WTC11 (cell line): Measurements from ENCODE around the gene YTHDF1. TPM values are rescaled to one million over a fixed set of nuclear protein-coding genes. Genes with fewer than 3 reads are reported as not detected.

ENCODE experiments used
- ATAC-seq: fragments of 200-7000 bp; cut with Tn5 transposase; 2 replicates; pipeline ENCODE4 v1.10.0; 2021; ENCODE audit warnings: mild to moderate bottlenecking, moderate library complexity
- CTCF ChIA-PET: fragments of 300-600 bp; sonication (Branson Sonifier 250); formaldehyde crosslinking; loops from one replicate; lab custom pipeline; 2021; ENCODE audit warnings: antibody characterized with exemption; lab: Charles Lee
- POLR2A ChIA-PET: fragments of 350-600 bp; sonication (Branson Sonifier 250); formaldehyde crosslinking; loops from one replicate; lab custom pipeline; 2021; ENCODE audit warnings: antibody characterized with exemption; lab: Charles Lee
- DNase-seq: peaks from one replicate; pipeline ENCODE4 v3.0.0; 2021; ENCODE audit warnings: low spot score
- H3K27ac Mint-ChIP-seq: 2 replicates; pipeline ENCODE4 v1.8.0; 2021; ENCODE audit warnings: mixed read lengths
- H3K27me3 Mint-ChIP-seq: 2 replicates; pipeline ENCODE4 v1.8.0; 2021; ENCODE audit warnings: low read depth, mild to moderate bottlenecking, moderate library complexity, mixed read lengths
- H3K36me3 Mint-ChIP-seq: 2 replicates; pipeline ENCODE4 v1.8.0; 2021; ENCODE audit warnings: mixed read lengths
- H3K4me1 Mint-ChIP-seq: 2 replicates; pipeline ENCODE4 v1.8.0; 2022; ENCODE audit warnings: mixed read lengths
- H3K4me3 Mint-ChIP-seq: 2 replicates; pipeline ENCODE4 v1.8.0; 2021; ENCODE audit warnings: mild to moderate bottlenecking, moderate library complexity, mixed read lengths
- H3K9me3 Mint-ChIP-seq: 2 replicates; pipeline ENCODE4 v1.8.0; 2021; ENCODE audit warnings: mixed read lengths
- CREB1 ChIP-seq: sonication (generic); formaldehyde crosslinking; IDR thresholded peaks from 2 replicates; pipeline ENCODE4 v1.8.0; 2023; ENCODE audit warnings: mild to moderate bottlenecking, missing genetic modification reagents
- EMX1 ChIP-seq: fragments of 250-450 bp; sonication (Bioruptor Pico); IDR thresholded peaks from 2 replicates; pipeline ENCODE4 v1.8.0; 2021; ENCODE audit warnings: mild to moderate bottlenecking
- ETV6 ChIP-seq: sonication (generic); formaldehyde crosslinking; IDR thresholded peaks from 2 replicates; pipeline ENCODE4 v1.8.1; 2022; ENCODE audit warnings: mild to moderate bottlenecking, missing genetic modification reagents
- JAZF1 ChIP-seq: fragments of 250-450 bp; sonication (Bioruptor Pico); IDR thresholded peaks from 2 replicates; pipeline ENCODE4 v1.9.0; 2021; ENCODE audit warnings: moderate library complexity, mild to moderate bottlenecking, inconsistent platforms
- JUN ChIP-seq: sonication (generic); formaldehyde crosslinking; IDR thresholded peaks from 2 replicates; pipeline ENCODE4 v1.8.0; 2023; ENCODE audit warnings: mild to moderate bottlenecking, missing genetic modification reagents
- NR3C1 ChIP-seq: sonication (generic); formaldehyde crosslinking; conservative IDR thresholded peaks from 2 replicates; pipeline ENCODE4 v1.8.1; 2023; ENCODE audit warnings: low read depth, mild to moderate bottlenecking, missing genetic modification reagents
- RELA ChIP-seq: sonication (generic); formaldehyde crosslinking; IDR thresholded peaks from 2 replicates; pipeline ENCODE4 v1.8.1; 2022; ENCODE audit warnings: missing genetic modification reagents, mild to moderate bottlenecking, borderline replicate concordance
- TEAD4 ChIP-seq: sonication (generic); formaldehyde crosslinking; IDR thresholded peaks from 2 replicates; pipeline ENCODE4 v1.8.0; 2022; ENCODE audit warnings: mild to moderate bottlenecking, missing genetic modification reagents
- ZNF263 ChIP-seq: sonication (generic); formaldehyde crosslinking; IDR thresholded peaks from 2 replicates; pipeline ENCODE4 v1.8.1; 2022; ENCODE audit warnings: low read depth, mild to moderate bottlenecking, moderate library complexity, missing genetic modification reagents
- ZNF416 ChIP-seq: fragments of 250-450 bp; sonication (Bioruptor Pico); IDR thresholded peaks from 2 replicates; pipeline ENCODE4 v1.9.0; 2021; ENCODE audit warnings: mild to moderate bottlenecking, inconsistent platforms
- total RNA-seq: library from RNA; stranded (reverse); gene quantifications from 3 replicates; pipeline ENCODE4 v1.2.3, GENCODE V29; 2021
- TF ChIP-seq, protein P1 (sequence below): sonication (generic); formaldehyde crosslinking; IDR thresholded peaks from 2 replicates; pipeline ENCODE4 v1.8.0; 2023; ENCODE audit warnings: mild to moderate bottlenecking, missing genetic modification reagents
- TF ChIP-seq, protein P2 (sequence below): sonication (generic); formaldehyde crosslinking; IDR thresholded peaks from 2 replicates; pipeline ENCODE4 v1.8.0; 2022; ENCODE audit warnings: missing genetic modification reagents
- TF ChIP-seq, protein P3 (sequence below): sonication (generic); formaldehyde crosslinking; conservative IDR thresholded peaks from 2 replicates; pipeline ENCODE4 v1.8.1; 2022; ENCODE audit warnings: mild to moderate bottlenecking, missing genetic modification reagents
- TF ChIP-seq, protein P4 (sequence below): sonication (generic); formaldehyde crosslinking; IDR thresholded peaks from 2 replicates; pipeline ENCODE4 v1.8.1; 2022; ENCODE audit warnings: missing genetic modification reagents, borderline replicate concordance
- TF ChIP-seq, protein P5 (sequence below): fragments of 250-450 bp; sonication (Bioruptor Pico); IDR thresholded peaks from 2 replicates; pipeline ENCODE4 v1.9.0; 2021; ENCODE audit warnings: moderate library complexity, mild to moderate bottlenecking, inconsistent platforms, borderline replicate concordance
- TF ChIP-seq, protein P6 (sequence below): sonication (generic); formaldehyde crosslinking; IDR thresholded peaks from 2 replicates; pipeline ENCODE4 v1.8.1; 2022; ENCODE audit warnings: low read depth, missing genetic modification reagents, borderline replicate concordance

The YTHDF1 gene
- total RNA-seq, 1 experiment from 2014 or later = 61.3 TPM

DNA sequence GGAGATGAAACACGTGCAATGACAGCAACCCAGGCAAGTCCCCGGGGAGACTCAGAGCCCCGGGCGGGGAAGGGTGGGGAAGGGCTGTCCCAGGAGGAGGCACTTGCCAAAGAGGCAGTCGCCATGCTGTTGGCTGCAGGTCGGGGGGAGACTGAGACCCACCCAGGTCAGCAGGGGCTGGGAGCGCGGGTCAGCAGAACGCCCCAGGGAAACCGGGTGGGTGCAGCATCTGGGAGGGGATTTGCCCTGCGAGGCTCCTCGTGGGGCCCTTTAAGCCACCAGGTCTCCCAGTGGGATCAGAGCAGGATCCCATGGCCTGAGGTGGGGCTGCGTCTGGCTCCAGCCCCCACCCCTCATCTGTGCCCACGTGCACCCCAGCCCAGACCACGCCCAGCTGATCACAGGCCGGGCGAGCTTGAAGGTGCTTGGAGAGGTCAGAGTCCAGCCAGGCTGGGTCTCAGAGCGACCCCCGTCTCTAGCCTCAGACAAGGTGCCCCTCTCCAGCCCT, 65.5 kb downstream of the YTHDF1 start (continued):
- TF ChIP-seq, protein P1, sequence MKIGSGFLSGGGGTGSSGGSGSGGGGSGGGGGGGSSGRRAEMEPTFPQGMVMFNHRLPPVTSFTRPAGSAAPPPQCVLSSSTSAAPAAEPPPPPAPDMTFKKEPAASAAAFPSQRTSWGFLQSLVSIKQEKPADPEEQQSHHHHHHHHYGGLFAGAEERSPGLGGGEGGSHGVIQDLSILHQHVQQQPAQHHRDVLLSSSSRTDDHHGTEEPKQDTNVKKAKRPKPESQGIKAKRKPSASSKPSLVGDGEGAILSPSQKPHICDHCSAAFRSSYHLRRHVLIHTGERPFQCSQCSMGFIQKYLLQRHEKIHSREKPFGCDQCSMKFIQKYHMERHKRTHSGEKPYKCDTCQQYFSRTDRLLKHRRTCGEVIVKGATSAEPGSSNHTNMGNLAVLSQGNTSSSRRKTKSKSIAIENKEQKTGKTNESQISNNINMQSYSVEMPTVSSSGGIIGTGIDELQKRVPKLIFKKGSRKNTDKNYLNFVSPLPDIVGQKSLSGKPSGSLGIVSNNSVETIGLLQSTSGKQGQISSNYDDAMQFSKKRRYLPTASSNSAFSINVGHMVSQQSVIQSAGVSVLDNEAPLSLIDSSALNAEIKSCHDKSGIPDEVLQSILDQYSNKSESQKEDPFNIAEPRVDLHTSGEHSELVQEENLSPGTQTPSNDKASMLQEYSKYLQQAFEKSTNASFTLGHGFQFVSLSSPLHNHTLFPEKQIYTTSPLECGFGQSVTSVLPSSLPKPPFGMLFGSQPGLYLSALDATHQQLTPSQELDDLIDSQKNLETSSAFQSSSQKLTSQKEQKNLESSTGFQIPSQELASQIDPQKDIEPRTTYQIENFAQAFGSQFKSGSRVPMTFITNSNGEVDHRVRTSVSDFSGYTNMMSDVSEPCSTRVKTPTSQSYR = no peak
- TF ChIP-seq, protein P2, sequence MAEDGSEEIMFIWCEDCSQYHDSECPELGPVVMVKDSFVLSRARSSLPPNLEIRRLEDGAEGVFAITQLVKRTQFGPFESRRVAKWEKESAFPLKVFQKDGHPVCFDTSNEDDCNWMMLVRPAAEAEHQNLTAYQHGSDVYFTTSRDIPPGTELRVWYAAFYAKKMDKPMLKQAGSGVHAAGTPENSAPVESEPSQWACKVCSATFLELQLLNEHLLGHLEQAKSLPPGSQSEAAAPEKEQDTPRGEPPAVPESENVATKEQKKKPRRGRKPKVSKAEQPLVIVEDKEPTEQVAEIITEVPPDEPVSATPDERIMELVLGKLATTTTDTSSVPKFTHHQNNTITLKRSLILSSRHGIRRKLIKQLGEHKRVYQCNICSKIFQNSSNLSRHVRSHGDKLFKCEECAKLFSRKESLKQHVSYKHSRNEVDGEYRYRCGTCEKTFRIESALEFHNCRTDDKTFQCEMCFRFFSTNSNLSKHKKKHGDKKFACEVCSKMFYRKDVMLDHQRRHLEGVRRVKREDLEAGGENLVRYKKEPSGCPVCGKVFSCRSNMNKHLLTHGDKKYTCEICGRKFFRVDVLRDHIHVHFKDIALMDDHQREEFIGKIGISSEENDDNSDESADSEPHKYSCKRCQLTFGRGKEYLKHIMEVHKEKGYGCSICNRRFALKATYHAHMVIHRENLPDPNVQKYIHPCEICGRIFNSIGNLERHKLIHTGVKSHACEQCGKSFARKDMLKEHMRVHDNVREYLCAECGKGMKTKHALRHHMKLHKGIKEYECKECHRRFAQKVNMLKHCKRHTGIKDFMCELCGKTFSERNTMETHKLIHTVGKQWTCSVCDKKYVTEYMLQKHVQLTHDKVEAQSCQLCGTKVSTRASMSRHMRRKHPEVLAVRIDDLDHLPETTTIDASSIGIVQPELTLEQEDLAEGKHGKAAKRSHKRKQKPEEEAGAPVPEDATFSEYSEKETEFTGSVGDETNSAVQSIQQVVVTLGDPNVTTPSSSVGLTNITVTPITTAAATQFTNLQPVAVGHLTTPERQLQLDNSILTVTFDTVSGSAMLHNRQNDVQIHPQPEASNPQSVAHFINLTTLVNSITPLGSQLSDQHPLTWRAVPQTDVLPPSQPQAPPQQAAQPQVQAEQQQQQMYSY (CRISPR knock-in tag) = no peak
- TF ChIP-seq, protein P3, sequence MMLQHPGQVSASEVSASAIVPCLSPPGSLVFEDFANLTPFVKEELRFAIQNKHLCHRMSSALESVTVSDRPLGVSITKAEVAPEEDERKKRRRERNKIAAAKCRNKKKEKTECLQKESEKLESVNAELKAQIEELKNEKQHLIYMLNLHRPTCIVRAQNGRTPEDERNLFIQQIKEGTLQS (CRISPR knock-in tag) = no peak
- TF ChIP-seq, protein P4, sequence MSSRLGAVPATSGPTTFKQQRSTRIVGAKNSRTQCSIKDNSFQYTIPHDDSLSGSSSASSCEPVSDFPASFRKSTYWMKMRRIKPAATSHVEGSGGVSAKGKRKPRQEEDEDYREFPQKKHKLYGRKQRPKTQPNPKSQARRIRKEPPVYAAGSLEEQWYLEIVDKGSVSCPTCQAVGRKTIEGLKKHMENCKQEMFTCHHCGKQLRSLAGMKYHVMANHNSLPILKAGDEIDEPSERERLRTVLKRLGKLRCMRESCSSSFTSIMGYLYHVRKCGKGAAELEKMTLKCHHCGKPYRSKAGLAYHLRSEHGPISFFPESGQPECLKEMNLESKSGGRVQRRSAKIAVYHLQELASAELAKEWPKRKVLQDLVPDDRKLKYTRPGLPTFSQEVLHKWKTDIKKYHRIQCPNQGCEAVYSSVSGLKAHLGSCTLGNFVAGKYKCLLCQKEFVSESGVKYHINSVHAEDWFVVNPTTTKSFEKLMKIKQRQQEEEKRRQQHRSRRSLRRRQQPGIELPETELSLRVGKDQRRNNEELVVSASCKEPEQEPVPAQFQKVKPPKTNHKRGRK (CRISPR knock-in tag) = no peak
- TF ChIP-seq NR3C1 (CRISPR knock-in tag) = no peak

DNA sequence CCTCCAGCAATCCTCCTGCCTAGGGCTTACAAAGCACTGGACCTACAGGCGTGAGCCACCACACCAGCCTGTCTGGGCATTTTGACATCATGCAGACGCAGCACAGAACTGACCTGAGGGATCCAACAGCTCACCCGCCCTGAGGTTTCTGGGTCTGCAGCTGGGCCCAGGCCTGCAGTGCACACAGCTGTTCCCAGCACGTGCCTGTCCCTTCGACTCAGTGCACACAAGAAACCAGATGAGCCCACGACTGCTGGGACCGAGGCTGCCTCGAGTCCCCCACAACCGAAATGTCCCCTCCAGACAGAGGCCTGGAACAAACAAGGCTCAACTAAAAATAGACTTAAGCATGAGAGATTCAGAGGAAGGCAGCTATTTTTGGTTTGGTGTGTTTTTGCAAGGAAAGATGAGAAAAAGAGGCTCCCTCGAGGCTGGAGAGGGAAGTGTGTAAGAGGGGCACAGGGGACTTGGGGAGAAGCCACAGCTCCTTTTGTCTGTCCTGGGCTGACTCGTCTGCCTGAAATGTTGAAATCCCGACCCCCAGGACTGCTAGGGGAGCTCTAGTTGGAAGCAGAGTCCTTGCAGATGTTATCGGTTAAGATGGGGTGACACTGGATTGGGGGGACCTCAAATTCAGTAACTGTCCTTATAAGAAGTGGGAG, 66.3 kb downstream of the YTHDF1 start:
- ATAC-seq (no peak), DNase-seq (no peak)
- Mint-ChIP-seq H3K27ac (no peak overlapping the region), H3K27me3 (peaks cover 8% of the 10 kb centered on the region), H3K36me3 (peaks cover 14% of the 10 kb centered on the region), H3K9me3 (peaks cover 30% of the 10 kb centered on the region), H3K4me3 (no peak overlapping the region), H3K4me1 (no peaks in the 10 kb centered on the region)
- TF ChIP-seq TEAD4 (no peak), ZNF263 (CRISPR knock-in tag) (no peak), ETV6 (CRISPR knock-in tag) (no peak), CREB1 (CRISPR knock-in tag) (no peak), EMX1 (CRISPR knock-in tag) (no peak), ZNF416 (CRISPR knock-in tag) (no peak), JAZF1 (no peak), JUN (CRISPR knock-in tag) (no peak), RELA (no peak)
- TF ChIP-seq, protein P5, sequence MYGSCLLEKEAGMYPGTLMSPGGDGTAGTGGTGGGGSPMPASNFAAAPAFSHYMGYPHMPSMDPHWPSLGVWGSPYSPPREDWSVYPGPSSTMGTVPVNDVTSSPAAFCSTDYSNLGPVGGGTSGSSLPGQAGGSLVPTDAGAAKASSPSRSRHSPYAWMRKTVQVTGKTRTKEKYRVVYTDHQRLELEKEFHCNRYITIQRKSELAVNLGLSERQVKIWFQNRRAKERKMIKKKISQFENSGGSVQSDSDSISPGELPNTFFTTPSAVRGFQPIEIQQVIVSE (CRISPR knock-in tag) = no peak
- TF ChIP-seq, protein P6, sequence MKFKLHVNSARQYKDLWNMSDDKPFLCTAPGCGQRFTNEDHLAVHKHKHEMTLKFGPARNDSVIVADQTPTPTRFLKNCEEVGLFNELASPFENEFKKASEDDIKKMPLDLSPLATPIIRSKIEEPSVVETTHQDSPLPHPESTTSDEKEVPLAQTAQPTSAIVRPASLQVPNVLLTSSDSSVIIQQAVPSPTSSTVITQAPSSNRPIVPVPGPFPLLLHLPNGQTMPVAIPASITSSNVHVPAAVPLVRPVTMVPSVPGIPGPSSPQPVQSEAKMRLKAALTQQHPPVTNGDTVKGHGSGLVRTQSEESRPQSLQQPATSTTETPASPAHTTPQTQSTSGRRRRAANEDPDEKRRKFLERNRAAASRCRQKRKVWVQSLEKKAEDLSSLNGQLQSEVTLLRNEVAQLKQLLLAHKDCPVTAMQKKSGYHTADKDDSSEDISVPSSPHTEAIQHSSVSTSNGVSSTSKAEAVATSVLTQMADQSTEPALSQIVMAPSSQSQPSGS = no peak
- POLR2A ChIA-PET = no interaction called here
- CTCF ChIA-PET = no interaction called here
